IMR-90 (cell line): ENCODE measurements around the gene RERGL. TPM values are rescaled to one million over a fixed set of nuclear protein-coding genes. Genes with fewer than 3 reads are reported as not detected.

ENCODE experiments used
- ATAC-seq: fragments of 200-7000 bp; cut with Tn5 transposase; 2 replicates; pipeline ENCODE4 v1.9.1; 2020; ENCODE audit warnings: low read depth, mild to moderate bottlenecking, moderate library complexity
- BruUV-seq: library from RNA; stranded (reverse); fragments of 400-500 nt; replicated peaks from 2 replicates; lab custom pipeline; 2021; lab: Mats Ljungman, UMichigan
- CTCF ChIA-PET: fragments of 300-600 bp; formaldehyde crosslinking; extraction: SDS; loops from one replicate; lab custom pipeline; 2021; ENCODE audit warnings: antibody characterized with exemption; lab: Yijun Ruan, JAX
- POLR2A ChIA-PET: fragments of 300-600 bp; sonication (Branson Sonifier 250); formaldehyde crosslinking; loops from one replicate; lab custom pipeline; 2022; ENCODE audit warnings: antibody characterized with exemption; ENCODE audit not compliant: unreplicated experiment; lab: Charles Lee
- DNase-seq: peaks from one replicate; pipeline ENCODE4 v3.0.0; 2013
- H2AFZ ChIP-seq: replicated peaks from 2 replicates; pipeline ENCODE3; 2013; ENCODE audit warnings: low read length, mild to moderate bottlenecking; ENCODE audit not compliant: poor library complexity
- H2AK5ac ChIP-seq: 2 replicates; pipeline ENCODE4 v1.6.1; 2013; ENCODE audit warnings: low read depth, low read length, inconsistent platforms
- H2AK9ac ChIP-seq: replicated peaks from 2 replicates; pipeline ENCODE3; 2013; ENCODE audit warnings: mild to moderate bottlenecking, low read depth, low read length, moderate library complexity; ENCODE audit not compliant: poor library complexity
- H2BK120ac ChIP-seq: 2 replicates; pipeline ENCODE4 v1.6.1; 2013; ENCODE audit warnings: low read depth, low read length, inconsistent platforms
- H2BK15ac ChIP-seq: 3 replicates; pipeline ENCODE4 v1.6.1; 2013; ENCODE audit warnings: low read depth, low read length, inconsistent platforms
- H2BK20ac ChIP-seq: 2 replicates; pipeline ENCODE4 v1.6.1; 2013; ENCODE audit warnings: low read depth, mild to moderate bottlenecking, inconsistent platforms, low read length, moderate library complexity
- H2BK5ac ChIP-seq: 2 replicates; pipeline ENCODE4 v1.6.1; 2013; ENCODE audit warnings: mild to moderate bottlenecking, low read depth, low read length, inconsistent platforms; ENCODE audit not compliant: poor library complexity, severe bottlenecking
- H3K14ac ChIP-seq: replicated peaks from 2 replicates; pipeline ENCODE4 v1.6.1; 2013; ENCODE audit warnings: low read depth, low read length, inconsistent platforms
- H3K18ac ChIP-seq: 2 replicates; pipeline ENCODE4 v1.6.1; 2013; ENCODE audit warnings: low read depth, low read length, control low read depth
- H3K23ac ChIP-seq: 2 replicates; pipeline ENCODE4 v1.6.1; 2013; ENCODE audit warnings: low read depth, low read length, inconsistent platforms
- H3K27ac ChIP-seq: 2 replicates; pipeline ENCODE4 v1.5.1; 2013; ENCODE audit warnings: mild to moderate bottlenecking, control low read depth, low read length; ENCODE audit not compliant: insufficient read depth
- H3K27me3 ChIP-seq: 2 replicates; pipeline ENCODE4 v1.6.1; 2013; ENCODE audit warnings: low read length; ENCODE audit not compliant: control insufficient read depth, insufficient read depth
- H3K36me3 ChIP-seq: 2 replicates; pipeline ENCODE4 v1.6.1; 2013; ENCODE audit warnings: low read length, mixed read lengths; ENCODE audit not compliant: control insufficient read depth, insufficient read depth
- H3K4ac ChIP-seq: 2 replicates; pipeline ENCODE4 v1.6.1; 2013; ENCODE audit warnings: low read depth, low read length, inconsistent platforms
- H3K4me1 ChIP-seq: 2 replicates; pipeline ENCODE4 v1.6.1; 2013; ENCODE audit warnings: low read length, mixed read lengths; ENCODE audit not compliant: control insufficient read depth, insufficient read depth
- H3K4me2 ChIP-seq: 2 replicates; pipeline ENCODE4 v1.6.1; 2013; ENCODE audit warnings: low read depth, mild to moderate bottlenecking, control low read depth, low read length, moderate library complexity
- H3K4me3 ChIP-seq: 2 replicates; pipeline ENCODE4 v1.5.1; 2013; ENCODE audit warnings: low read depth, mild to moderate bottlenecking, control low read depth, low read length, moderate library complexity; ENCODE audit not compliant: insufficient read depth
- H3K56ac ChIP-seq: 2 replicates; pipeline ENCODE4 v1.6.1; 2013; ENCODE audit warnings: low read length, inconsistent platforms; ENCODE audit not compliant: insufficient read depth; ENCODE audit errors: extremely low read depth
- H3K79me1 ChIP-seq, 2 experiments: 2 replicates each; pipeline ENCODE4 v1.6.1; 2013; ENCODE audit warnings: low read length in 2 of 2, inconsistent platforms in 1 of 2, low read depth in 1 of 2
- H3K9ac ChIP-seq: 2 replicates; pipeline ENCODE4 v1.6.1; 2013; ENCODE audit warnings: low read depth, low read length, control low read depth
- H3K9me1 ChIP-seq: 2 replicates; pipeline ENCODE4 v1.6.1; 2013; ENCODE audit warnings: low read length, inconsistent platforms; ENCODE audit not compliant: insufficient read depth
- H3K9me3 ChIP-seq: 2 replicates; pipeline ENCODE4 v1.6.1; 2013; ENCODE audit warnings: low read length; ENCODE audit not compliant: control insufficient read depth, insufficient read depth
- H4K20me1 ChIP-seq: 2 replicates; pipeline ENCODE4 v1.6.1; 2013; ENCODE audit warnings: low read length, inconsistent platforms; ENCODE audit not compliant: insufficient read depth
- H4K5ac ChIP-seq: 2 replicates; pipeline ENCODE4 v1.6.1; 2013; ENCODE audit warnings: mild to moderate bottlenecking, low read depth, low read length, control low read depth
- H4K8ac ChIP-seq, 2 experiments: 2 replicates each; pipeline ENCODE4 v1.6.1; 2013; ENCODE audit warnings: low read depth in 2 of 2, low read length in 2 of 2, control low read depth in 1 of 2, inconsistent platforms in 1 of 2
- H4K91ac ChIP-seq: 2 replicates; pipeline ENCODE4 v1.6.1; 2013; ENCODE audit warnings: low read depth, low read length, inconsistent platforms; ENCODE audit not compliant: insufficient read depth
- BHLHE40 ChIP-seq: fragments of 150-350 bp; IDR thresholded peaks from 2 replicates; pipeline ENCODE4 v1.6.1; 2016; ENCODE audit warnings: mild to moderate bottlenecking, low read depth, low read length
- CEBPB ChIP-seq: IDR thresholded peaks from 2 replicates; pipeline ENCODE4 v1.6.1; 2012; ENCODE audit warnings: low read depth, low read length, improper control_type of control experiment
- CHD1 ChIP-seq: IDR thresholded peaks from 2 replicates; pipeline ENCODE4 v1.6.1; 2012; ENCODE audit warnings: low read depth, low read length, improper control_type of control experiment
- CTCF ChIP-seq: conservative IDR thresholded peaks from 2 replicates; pipeline ENCODE4 v1.5.1; 2012; ENCODE audit warnings: mild to moderate bottlenecking, low read depth, low read length, improper control_type of control experiment
- ELK1 ChIP-seq: fragments of 150-350 bp; IDR thresholded peaks from 2 replicates; pipeline ENCODE4 v1.6.1; 2016; ENCODE audit warnings: low read depth, mild to moderate bottlenecking, low read length, moderate library complexity, borderline replicate concordance
- FOS ChIP-seq: fragments of 150-350 bp; IDR thresholded peaks from 2 replicates; pipeline ENCODE4 v1.6.1; 2016; ENCODE audit warnings: low read depth, low read length
- MAFK ChIP-seq: IDR thresholded peaks from 2 replicates; pipeline ENCODE4 v1.6.1; 2012; ENCODE audit warnings: low read depth, low read length, improper control_type of control experiment
- MAZ ChIP-seq: IDR thresholded peaks from 2 replicates; pipeline ENCODE4 v1.6.1; 2012; ENCODE audit warnings: low read depth, mild to moderate bottlenecking, low read length, improper control_type of control experiment, moderate library complexity, borderline replicate concordance
- MXI1 ChIP-seq: IDR thresholded peaks from 2 replicates; pipeline ENCODE4 v1.6.1; 2012; ENCODE audit warnings: low read depth, mild to moderate bottlenecking, low read length, moderate library complexity, borderline replicate concordance
- NFE2L2 ChIP-seq: fragments of 150-350 bp; IDR thresholded peaks from 2 replicates; pipeline ENCODE4 v1.6.1; 2016; ENCODE audit warnings: low read depth, mild to moderate bottlenecking, low read length
- POLR2A ChIP-seq: IDR thresholded peaks from 2 replicates; pipeline ENCODE4 v1.6.1; 2012; ENCODE audit warnings: mild to moderate bottlenecking, low read depth, low read length
- RAD21 ChIP-seq: IDR thresholded peaks from 2 replicates; pipeline ENCODE4 v1.6.1; 2012; ENCODE audit warnings: low read length, improper control_type of control experiment
- RCOR1 ChIP-seq: IDR thresholded peaks from 2 replicates; pipeline ENCODE4 v1.6.1; 2012; ENCODE audit warnings: mild to moderate bottlenecking, low read length, improper control_type of control experiment; ENCODE audit not compliant: insufficient replicate concordance
- RFX5 ChIP-seq: IDR thresholded peaks from 2 replicates; pipeline ENCODE4 v1.8.0; 2012; ENCODE audit warnings: low read depth, mild to moderate bottlenecking, low read length, moderate library complexity
- SMC3 ChIP-seq: fragments of 150-350 bp; IDR thresholded peaks from 2 replicates; pipeline ENCODE4 v1.6.1; 2016; ENCODE audit warnings: low read depth, mild to moderate bottlenecking, antibody characterized with exemption, low read length, moderate library complexity
- USF2 ChIP-seq: fragments of 150-350 bp; IDR thresholded peaks from 2 replicates; pipeline ENCODE4 v1.6.1; 2017; ENCODE audit warnings: mild to moderate bottlenecking, antibody characterized with exemption, low read length, low read depth
- WGBS, 2 experiments: methylation state at CpG; one replicate each; pipeline versions ENCODE4 v1.1.5 to v1.1.7; 2013; ENCODE audit warnings: missing lambda C conversion rate in 2 of 2; ENCODE audit not compliant: insufficient read length in 1 of 2; ENCODE audit errors: extremely low coverage in 2 of 2; 5-methylcytosine and 5-hydroxymethylcytosine counted together
- dilution Hi-C: fragments of 300-500 bp; cut with HindIII; formaldehyde crosslinking; loops from one replicate; pipeline ENCODE4 v1.14.3; 2018; ENCODE audit warnings: low sequenced_read_pairs; ENCODE audit not compliant: unreplicated experiment
- in situ Hi-C: fragments of 300-500 bp; cut with MboI; formaldehyde crosslinking; loops from 3 replicates; pipeline ENCODE4 v1.14.3; 2019; ENCODE audit warnings: low sequenced_read_pairs, inconsistent platforms, mixed read lengths
- intact Hi-C: fragments of 100-400 bp; cut with micrococcal nuclease; formaldehyde crosslinking; loops from 2 replicates; pipeline ENCODE4 v1.10.0; 2022
- polyA plus RNA-seq, 3 experiments: library from polyadenylated mRNA; depleted of rRNA; stranded (reverse); fragments of >200 nt; gene quantifications; 2 replicates each; pipeline ENCODE4 v1.2.3, GENCODE V29; 2012; ENCODE audit warnings: low replicate concordance in 1 of 3
- total RNA-seq: library from RNA; depleted of rRNA; stranded (reverse); fragments of >200 nt; gene quantifications from 2 replicates; pipeline ENCODE4 v1.2.3, GENCODE V29; 2012

The RERGL gene
- total and polyA plus RNA-seq, 2 of the 4 experiments (the other 2 are of a cell fraction): 0.10 TPM; not detected in 1

- H4K91ac ChIP-seq: no peak overlapping the region
- H3K56ac ChIP-seq: no peak overlapping the region
- DNase-seq: no peak
- dilution Hi-C loops: no loop called here
- no peaks in the 10 kb centered on the region for H3K4me1 ChIP-seq
- H3K9ac ChIP-seq: no peak overlapping the region
- H3K27me3 ChIP-seq: no peaks in the 10 kb centered on the region
- intact Hi-C loops: no loop called here
- CTCF ChIA-PET: no interaction called here
- no peak overlapping the region for H3K18ac ChIP-seq
- H4K8ac ChIP-seq: no peak overlapping the region
- no peak overlapping the region for H3K4ac ChIP-seq
- POLR2A ChIA-PET: no interaction called here
- H3K9me3 ChIP-seq: peaks cover 15% of the 10 kb centered on the region
- WGBS, 2 experiments: 20% methylated on average over 1 of the region's 1 CpG; no CpG with 5 or more reads in 1 of the 2 experiments
- no peak overlapping the region for H2AFZ ChIP-seq
- no peak overlapping the region for H2AK9ac ChIP-seq
- H2BK5ac ChIP-seq: no peak overlapping the region
- no peaks in the 10 kb centered on the region for H3K79me1 ChIP-seq
- no peak overlapping the region for H3K23ac ChIP-seq
- in situ Hi-C loops: no loop called here
- H4K5ac ChIP-seq: no peak overlapping the region
- no peak overlapping the region for H2BK120ac ChIP-seq
- no peaks in the 10 kb centered on the region for H3K9me1 ChIP-seq
- no peak overlapping the region for H3K4me2 ChIP-seq
- no peak overlapping the region for H2AK5ac ChIP-seq
- H4K20me1 ChIP-seq: no peaks in the 10 kb centered on the region
- H2BK15ac ChIP-seq: no peak overlapping the region
- no peak overlapping the region for H3K4me3 ChIP-seq
- no peaks in the 10 kb centered on the region for H3K36me3 ChIP-seq
- no peak overlapping the region for H3K14ac ChIP-seq
- no peak overlapping the region for H3K27ac ChIP-seq
- BruUV-seq: no TSS peak
- ATAC-seq: no peak
- no peak overlapping the region for H2BK20ac ChIP-seq
- TF ChIP-seq ELK1 (no peak), MXI1 (no peak), MAFK (no peak), BHLHE40 (no peak), RAD21 (no peak), SMC3 (no peak), POLR2A (no peak), CHD1 (no peak), NFE2L2 (no peak), RFX5 (no peak), USF2 (no peak), CTCF (no peak), RCOR1 (no peak), FOS (no peak), MAZ (no peak), CEBPB (no peak)
Observed at GRCh38 chr12:18057051-18057450, 32.9 kb downstream of the RERGL start.
